Stimulated activated CD4-positive, alpha-beta T cell treated with anti-CD3 and anti-CD28 coated beads, Interleukin-2, amount 100 ng/mL, for 48 hours (primary cell): ENCODE measurements around the gene CREBZF.

Experiments
- DNase-seq, 2 donors: peaks; one replicate each; pipeline ENCODE4 v3.0.0-alpha.2; 2020

The CREBZF gene, protein sequence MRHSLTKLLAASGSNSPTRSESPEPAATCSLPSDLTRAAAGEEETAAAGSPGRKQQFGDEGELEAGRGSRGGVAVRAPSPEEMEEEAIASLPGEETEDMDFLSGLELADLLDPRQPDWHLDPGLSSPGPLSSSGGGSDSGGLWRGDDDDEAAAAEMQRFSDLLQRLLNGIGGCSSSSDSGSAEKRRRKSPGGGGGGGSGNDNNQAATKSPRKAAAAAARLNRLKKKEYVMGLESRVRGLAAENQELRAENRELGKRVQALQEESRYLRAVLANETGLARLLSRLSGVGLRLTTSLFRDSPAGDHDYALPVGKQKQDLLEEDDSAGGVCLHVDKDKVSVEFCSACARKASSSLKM

DNA sequence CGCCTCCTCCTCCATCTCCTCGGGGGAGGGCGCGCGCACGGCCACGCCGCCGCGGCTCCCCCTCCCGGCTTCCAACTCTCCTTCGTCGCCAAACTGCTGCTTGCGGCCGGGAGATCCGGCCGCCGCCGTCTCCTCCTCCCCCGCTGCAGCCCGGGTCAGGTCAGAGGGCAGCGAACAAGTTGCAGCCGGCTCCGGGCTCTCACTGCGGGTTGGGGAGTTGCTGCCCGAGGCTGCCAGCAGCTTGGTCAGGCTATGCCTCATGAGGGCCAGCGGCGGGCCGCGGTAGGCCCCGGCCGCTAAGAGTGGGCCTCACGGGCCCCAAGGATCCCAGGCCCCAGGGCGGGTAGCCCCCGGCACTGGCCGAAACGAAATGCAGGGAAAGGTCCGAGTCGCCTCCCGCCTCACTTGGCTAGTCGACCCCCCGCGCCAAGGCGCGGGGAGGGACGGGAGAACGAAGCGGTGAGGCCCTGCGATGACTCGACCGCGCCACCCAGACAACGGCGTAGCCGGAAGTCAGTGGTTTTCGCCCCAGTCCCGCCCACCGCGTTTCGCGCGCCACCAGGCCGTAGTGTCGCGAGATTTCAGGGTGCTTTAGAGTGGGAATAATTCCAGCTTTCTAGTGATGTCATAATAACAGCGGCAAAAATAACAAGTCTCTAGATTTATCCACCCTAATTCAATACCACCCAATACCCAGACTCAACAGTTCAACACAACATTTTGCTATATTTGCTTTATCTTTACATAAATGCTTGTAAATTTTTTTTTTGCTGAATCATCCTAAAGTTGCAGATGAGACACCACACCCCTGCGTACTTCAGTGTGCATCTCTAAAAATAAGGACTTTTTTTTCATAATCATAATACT lies at the start of gene CREBZF:
CREBZF (minus strand) TSS at position 515 of the 867 bp plus-strand sequence; CDS start at position 261, 254 bp downstream.
- peak; percentile 95 to 96 for DNase-seq

DNA sequence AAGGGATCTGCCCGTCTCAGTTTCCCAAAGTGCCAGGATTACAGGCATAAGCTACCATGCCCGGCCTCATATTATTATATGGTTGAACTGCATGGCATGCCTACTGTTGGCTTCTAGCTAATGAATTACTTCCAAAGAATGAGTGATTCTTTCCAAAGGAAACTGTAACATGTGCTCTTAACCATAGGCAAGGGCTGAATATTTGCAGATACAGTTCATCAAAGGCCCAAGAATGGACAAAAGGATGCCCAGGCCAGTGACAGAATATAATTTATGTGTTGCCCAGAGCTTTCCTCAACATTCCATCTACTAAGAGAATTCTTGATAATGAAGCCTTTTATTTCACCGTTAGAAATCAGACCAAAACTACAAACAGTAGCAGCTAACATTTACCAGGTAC lies 48.0 kb upstream of the CREBZF start:
- DNase-seq = no peak

DNA sequence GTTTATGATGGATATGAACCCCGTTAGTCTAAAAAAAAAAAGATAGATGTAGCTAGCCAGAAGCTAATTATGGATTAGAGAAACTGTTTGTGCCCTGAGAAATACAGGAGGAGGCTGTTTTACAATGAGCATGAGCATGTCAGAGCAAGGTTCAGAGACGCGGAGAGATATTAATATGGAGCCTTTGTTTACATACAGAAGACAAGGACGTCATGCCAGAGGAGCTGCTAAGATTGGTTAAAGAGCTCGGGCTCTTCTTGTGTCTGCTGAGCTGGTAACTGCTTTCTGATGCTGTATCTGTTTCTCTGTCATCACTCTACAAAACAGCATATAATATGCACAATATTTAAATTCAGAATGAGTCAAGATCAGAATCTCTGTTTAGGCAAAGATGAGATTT lies 46.0 kb upstream of the CREBZF start:
- DNase-seq = no peak

DNA sequence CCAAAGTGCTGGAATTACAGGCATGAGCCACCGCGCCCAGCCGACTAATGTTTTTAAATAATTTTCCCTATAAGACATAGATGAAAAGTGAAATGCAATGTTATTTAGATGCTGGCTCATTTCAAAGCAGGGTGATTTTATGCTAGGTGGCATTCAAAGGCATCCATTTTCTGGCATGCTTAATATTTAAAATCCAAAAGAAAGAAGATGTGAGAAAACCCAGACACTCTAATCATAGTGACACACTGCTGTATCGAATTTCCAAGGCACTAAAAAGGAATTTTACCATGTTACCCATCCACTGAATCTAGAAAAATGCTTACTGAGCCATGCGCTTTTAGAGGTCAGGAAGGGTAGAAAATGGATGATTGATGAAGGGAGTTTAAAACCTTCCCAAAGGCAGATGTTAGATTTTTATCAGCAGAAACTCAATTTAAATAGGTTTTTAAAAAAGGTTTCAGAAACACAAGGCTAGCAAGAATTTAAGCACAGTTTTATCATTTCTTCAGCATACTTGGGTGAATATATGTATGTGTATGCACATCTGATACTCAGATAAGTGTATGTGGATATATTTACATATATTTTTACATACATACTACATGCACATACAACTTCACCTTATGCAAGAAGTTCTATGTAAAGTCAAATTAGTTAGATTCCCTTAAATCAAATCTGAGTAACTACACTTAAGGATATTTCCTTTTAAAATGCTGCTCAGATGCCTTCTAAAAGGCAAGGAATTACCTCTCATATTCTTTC lies 45.2 kb upstream of the CREBZF start:
- DNase-seq = no peak

DNA sequence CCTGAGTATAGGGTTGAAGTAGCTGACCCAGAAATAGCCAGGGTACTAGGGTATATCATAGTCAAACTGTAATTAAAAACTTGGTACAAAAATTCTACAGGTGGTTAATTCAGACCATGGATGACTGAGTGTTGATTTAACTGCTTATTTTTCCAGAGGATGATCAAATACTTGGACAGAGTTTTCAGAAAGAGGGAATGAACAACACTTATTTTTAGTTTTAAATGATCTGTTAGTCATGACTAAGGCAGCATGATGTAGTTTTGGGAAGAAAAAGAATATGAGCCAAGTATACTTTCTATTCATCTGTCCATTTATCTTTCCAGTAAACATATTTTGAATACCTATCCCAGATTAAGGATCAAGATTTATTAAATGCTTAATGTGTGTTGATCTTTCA lies 40.9 kb upstream of the CREBZF start:
- no peak for DNase-seq

DNA sequence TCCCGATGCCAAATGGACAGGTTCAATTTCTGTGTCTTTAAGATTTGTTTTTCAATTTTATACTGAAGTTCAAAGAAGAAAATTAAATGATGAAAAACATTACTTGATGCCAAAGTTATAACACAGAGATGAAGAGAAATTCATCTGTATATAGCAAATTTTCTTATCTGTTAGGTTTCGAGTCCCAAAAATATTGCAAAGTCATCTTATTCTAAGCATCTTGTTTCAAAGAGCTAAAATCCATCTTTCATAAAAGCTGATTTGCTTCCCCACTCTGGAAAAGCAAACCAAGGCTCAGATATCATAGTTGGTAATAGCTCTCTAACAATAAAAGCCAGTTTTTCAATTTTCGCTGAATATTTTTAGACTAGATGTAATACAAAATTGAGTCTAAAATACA lies 40.0 kb upstream of the CREBZF start:
- no peak for DNase-seq

DNA sequence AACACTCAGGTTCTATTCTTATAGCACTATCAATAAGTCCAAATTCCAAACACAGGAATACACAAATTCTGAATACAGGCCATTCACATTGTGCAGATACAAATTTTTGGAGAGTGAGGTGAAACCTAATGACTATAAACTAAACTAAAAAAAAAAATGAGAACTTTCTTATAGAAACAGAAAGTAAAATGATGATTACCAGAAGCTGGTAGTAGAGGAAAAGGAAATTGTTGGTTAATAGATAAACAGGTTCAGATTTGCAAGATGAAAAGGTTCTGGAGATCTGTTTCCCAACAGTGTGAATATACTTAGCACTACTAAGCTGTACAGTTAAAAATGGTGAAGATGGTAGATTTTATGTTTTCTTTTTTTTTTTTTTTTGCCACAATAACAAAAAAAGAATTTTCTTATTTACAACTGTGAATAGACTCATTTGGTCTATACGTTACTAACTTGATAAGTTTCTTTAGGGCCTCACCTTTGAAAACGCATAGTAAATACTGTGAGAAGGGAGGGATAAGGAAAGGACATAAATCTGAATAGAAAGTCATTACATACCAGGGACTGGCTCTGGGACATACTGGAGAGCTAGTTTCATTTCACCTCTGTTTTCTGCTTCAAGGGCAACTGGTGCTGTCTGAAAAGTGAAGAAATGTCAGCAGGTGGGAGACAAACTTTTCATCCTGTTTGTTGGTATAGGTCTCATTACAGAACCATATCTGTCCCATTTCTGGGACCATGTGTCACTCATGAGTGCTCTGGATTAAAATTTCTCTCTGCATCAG lies 35.2 kb upstream of the CREBZF start:
- no peak for DNase-seq

DNA sequence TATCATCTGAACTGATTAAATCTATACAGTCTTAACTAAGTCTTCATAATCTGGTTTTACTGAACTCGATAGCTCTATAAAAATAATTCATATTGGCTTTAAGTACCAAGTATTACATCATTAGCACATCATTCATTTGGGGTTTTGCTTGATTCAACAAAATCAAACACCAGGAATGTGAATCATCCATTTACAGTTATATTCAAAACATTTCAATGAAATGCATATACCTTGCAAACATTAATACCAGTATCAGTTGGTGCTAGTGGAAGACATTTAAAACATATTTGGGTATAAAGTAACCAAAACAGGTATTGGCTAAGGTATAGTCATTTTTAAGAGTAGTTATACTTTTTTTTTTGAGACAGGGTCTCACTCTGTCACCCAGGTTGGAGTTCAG lies 33.3 kb upstream of the CREBZF start:
- no peak for DNase-seq

DNA sequence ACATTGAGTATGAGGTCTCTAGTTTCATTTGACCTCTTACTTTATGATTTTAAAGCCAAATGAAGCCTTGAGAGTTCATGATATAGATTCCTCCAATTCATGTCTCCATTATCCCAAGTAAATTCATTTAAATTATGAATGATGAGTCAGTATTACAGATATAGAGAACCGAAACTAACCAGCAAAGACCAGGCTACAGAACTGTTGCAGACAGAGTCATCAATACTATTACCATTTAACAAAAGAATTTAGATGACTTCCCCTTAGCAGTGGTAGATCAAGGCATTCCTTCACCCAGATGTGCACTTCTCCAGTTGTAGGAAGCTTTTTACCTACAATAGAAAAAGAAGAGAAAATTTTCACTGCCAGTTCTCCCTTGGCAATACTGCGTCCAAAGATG lies 32.8 kb upstream of the CREBZF start:
- DNase-seq = no peak

DNA sequence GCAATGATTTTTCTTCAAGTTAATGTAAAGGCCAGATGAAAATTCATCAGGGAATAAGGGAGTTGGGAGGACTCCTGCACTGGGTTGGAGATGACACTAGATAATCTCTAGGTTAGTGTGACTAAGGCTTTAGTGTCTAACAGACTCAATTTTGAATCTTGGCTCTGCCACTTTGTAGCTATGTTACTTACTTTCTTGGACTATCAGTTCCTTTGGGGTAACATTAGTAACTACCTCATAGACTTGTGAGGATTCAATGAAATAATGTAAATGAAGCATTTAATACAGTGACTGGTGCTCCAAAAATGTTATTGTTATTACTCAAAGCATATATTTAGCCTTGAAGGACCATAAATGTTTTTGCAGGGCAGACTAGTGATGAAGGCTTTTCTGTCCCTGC lies 30.6 kb upstream of the CREBZF start:
- no peak for DNase-seq

DNA sequence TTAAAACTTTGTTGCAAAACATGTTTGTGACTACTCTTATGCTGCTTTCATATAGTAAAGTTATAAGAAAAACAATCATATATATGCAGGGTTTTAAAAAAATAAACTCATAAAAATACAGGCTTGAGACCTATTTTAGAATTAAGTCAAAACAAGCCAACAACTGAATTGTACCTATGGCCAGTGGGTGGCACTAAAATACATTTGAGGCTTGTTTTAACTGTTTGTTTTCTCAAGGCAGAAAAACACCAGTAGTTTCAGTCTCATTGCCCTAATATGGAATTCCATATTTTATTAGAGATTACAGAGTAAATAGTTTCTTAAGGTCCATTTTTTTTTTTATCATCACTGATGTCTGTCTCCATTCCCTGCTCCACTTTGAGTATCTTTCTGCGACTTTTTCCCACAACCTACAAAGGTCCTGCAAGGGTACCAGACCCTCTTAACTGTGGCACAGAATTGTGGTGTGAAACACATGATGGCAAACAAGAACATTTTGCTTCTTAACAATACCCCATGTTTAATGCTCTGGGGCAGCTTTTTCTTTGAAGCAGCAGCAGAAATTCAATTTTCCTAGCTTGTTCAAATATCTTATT lies 29.6 kb upstream of the CREBZF start:
- no peak for DNase-seq

DNA sequence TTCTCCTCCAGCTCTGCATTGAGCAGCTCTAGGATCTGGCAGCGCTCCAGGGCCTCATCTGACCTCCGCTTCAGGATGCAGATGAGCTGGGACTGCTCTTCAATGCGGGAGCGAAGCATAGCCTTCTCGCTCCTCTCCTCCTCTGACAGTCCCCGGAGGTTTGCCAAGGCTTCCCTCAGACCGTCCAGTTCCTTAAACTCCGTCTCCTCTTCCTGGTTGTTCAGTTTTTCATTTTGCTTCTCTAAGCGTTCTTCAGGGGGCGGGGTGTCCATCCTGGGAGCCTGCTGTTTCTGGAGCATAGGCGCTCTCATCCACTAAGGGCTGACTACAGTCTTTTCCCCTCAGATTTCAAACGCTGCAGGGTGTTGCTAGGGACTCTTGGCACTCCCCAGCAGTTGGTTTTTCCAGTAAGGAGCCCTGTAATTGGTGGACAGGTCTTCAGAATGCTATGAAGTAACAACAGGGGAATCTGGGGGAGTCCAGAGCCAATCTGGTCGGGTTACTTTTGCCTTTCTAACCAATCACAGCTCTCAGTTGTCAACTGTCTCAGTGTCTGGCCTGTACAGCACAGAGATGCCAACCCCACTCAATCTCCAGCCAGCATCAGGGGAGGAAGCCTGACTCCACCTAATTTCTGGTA lies 21.0 kb upstream of the CREBZF start, which contains the start of gene CCDC89:
CCDC89 (minus strand) TSS at position 376 of the 640 bp plus-strand sequence; CDS start at position 311, 65 bp downstream.
- no peak for DNase-seq

DNA sequence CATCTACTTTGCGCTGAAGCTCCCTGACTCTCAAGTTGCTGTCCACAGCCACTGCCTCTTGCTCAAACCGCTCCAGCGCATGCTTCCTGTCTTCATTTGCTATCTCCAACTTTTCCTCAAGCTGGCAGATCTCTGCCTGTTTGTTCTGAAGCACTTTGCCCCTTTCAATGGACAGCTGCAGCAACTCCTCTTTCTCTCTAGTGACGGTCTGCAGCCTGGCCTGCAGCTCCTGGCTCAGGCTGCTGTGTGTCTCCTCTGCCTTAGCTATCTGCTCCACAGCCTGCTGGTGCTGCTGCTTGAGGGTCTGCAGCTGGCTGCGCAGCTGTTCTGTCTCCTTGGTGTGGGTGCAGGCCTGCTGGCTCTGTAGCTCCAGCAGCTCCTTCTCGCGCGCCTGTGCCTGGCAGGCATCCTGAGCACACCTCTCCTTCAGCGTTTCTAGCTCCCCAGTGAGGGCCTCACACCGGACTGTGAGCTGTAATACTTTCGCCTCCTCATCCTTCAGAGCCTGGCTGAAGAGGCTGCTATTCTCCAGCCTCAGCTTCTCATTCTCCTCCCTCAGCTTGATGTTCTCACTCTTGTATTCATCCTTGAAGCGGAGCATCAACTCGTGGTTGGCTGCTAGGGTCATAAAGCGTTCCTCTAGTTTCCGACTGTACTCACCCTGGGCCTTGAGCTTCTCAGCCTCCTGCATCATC lies 20.3 kb upstream of the CREBZF start:
- no peak for DNase-seq

DNA sequence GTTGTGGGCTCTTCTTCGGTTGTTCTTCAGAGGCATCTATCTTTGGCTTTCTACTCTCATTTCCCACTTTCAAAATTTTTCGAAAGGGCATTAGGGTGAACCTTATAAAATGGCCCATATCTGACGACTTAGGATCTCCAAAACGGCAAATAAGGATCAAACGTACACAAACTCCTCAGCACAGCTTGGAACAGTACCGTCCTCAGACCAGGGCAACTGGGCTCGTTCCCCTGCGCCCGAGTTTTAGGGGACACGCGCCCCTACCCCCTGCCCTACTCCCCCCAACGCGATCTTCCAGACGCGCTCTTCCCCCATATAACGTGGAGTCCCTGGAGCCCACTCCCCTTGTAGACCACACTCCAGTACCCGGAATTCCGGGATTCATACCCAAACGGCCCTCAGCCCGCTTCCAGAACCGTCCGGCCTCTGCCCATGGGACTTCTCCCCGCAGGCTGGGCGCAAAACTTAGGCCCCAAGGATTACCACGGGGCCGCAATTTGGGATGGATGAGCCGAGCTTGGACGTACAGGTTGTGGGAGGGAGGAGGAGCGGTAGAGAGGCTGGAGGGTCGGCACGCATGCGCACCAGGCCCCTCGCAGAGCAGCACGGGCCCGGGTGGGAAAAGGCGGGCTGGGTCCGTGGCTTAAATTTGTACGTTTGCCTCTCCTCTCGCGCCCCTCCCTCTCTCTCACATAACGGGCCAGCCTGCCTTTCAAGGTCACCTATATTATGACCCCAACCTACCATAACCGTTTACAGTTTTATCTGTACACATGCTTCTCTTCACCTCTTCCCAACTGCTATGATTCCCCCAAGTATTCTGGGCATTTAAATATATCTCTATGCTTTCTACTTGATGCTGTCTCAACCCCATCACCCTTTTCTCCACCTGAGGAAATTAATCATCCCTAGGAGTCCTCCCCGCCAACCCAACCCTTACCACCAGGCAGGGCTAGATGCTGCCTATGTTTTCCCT lies 17.7 kb upstream of the CREBZF start:
- DNase-seq = peak; percentile 47 to 63

DNA sequence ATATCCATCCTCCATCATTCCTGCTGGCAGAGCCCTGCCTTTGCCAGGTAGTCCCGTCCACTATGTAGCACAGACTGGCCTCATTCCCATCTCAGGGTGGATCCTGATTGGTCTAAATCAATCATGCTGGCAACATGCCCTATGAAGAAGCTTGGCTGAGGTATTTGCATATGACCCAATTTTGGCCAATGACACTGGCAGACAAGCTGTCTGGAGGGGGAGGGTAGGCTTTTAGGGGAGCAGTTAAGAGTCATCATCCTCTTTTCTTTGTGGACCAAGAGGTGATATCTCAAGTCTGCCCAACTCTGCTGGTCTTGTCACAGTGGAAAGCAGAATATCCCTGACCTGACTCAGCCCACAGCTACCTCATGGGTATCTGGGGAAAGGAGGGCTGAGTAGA lies 16.0 kb upstream of the CREBZF start:
- no peak for DNase-seq

DNA sequence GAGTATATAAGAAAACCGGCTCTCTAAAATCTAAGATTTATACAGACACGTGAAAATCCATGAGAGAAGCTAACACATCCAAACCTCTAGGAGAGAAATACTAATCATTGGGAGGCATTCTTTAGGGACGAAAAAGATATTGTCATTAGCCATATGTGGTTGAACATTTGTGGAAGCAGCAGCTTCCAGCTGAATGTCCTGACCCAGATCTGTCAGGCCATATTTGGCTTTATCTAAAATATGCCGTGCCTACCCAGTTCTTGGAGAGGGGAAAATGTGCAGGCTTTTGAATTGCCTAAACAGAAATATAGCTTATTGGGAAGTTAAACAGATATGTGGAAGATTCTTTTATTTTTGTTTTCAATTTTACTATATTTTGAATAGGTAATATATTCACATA lies 14.6 kb upstream of the CREBZF start:
- no peak for DNase-seq

DNA sequence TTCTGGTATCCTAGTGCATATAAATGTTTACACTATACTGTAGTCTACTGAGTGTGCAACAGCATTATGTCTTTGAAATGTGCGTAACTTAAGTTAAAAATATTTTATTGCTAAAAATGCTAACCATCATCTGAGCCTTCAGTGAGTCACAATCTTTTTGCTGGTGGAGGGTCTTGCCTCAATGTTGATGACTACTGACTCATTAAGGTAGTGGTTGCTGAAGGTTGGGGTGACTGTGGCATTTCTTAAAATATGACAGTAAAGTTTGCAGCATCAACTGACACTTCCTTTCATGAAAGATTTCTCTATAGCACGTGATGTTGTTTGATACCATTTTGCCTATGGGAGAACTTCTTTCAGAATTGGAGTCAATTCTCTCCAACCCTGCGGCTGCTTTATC lies 8.5 kb upstream of the CREBZF start:
- DNase-seq = no peak

DNA sequence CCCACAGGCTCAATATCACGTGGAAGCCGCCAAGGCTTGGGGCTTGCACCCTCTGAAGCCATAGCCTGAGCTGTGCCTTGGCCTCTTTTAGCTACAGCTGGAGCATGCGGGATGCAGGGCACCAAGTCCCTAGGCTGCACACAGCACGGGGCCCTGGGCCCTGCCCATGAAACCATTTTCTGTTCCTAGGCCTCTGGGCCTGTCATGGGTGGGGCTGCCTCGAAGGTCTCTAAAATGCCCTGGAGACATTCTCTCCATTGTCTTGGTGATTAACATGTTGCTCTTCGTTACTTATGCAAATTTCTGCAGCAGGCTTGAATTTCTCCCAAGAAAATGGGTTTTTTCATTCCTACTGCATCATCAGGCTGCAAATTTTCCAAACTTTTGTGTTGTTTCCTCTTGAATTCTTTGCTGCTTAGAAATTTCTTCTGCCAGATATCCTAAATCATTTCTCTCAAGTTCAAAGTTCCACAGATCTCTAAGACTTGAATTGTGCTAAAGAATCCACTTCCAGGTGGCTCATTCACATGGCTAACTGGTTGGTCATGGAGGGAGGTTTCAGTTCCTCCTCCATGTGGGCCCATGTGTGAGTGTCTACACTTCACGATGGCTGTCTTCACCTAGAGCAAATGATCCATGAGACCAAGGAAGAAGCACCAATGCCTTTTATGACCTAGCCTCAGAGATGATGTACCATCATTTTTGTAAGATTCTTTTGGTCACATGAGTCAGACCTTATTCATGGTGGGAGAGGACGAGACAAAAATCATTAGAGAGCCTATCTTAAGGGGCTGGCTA lies 7.4 kb upstream of the CREBZF start:
- no peak for DNase-seq
